OCI-LY7 (cell line): Measurements from ENCODE around the gene GPR25.

Experiments
- CTCF ChIP-seq: fragments of 200-600 bp; sonication (generic); conservative IDR thresholded peaks from 2 replicates; pipeline ENCODE4 v1.5.1; 2014; ENCODE audit warnings: mild to moderate bottlenecking, antibody characterized with exemption, low read length, moderate library complexity, mixed read lengths
- EZH2phosphoT487 ChIP-seq: fragments of 200-600 bp; sonication (generic); IDR thresholded peaks from 2 replicates; pipeline ENCODE4 v1.6.1; 2018; ENCODE audit warnings: low read depth, borderline replicate concordance, mild to moderate bottlenecking, mixed run types, antibody characterized with exemption, low read length, moderate library complexity, mixed read lengths

- TF ChIP-seq CTCF (no peak), EZH2phosphoT487 (no peak)
Measured at GRCh38 chr1:200846398-200846797, 26.4 kb upstream of the GPR25 start.
